ENCODE data around the gene NTM.

- TF ChIP-seq CTCF (IDR thresholded peaks at IDR 0.05) (no peak), POLR2A (IDR thresholded peaks at IDR 0.05) (no peak)
These were observed 945.3 kb downstream of the NTM start for GRCh38 chr11:132315696-132316095.

Data from Peyer's patch (tissue), 4 donors.